GM12892 (cell line): ENCODE results near the gene CMPK1.

Source experiments
- POLR2A ChIP-seq: IDR thresholded peaks from 2 replicates; pipeline ENCODE4 v1.6.1; 2011; ENCODE audit warnings: low read depth, low read length, control low read depth
- POLR2AphosphoS5 ChIP-seq: IDR thresholded peaks from 2 replicates; pipeline ENCODE4 v1.6.1; 2011; ENCODE audit warnings: low read depth, low read length, control low read depth

DNA sequence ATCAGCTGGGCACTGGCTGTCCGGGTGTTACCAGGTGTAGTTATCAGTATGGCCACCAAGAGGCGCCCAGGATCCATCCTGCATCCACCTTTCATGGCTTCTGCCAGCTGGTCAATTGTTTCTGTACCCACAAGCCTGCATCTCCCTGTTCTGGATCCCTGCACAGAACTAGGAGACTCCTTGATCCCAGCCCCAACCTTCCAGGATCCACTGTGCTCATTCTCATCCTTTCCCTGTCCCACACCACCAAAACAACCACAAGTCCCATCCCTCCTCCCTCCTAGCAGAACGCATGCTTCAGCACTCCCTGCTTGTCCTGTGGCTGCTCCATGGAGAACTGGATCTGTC is 55.3 kb downstream of the CMPK1 start:
- no peak for TF ChIP-seq POLR2AphosphoS5
- TF ChIP-seq POLR2A: no peak
